H9 (cell line): ENCODE measurements around the gene ZNF688. TPM values are rescaled to one million over a fixed set of nuclear protein-coding genes. Genes with fewer than 3 reads are reported as not detected.

Experiments
- DNase-seq: peaks from one replicate; pipeline ENCODE4 v3.0.0-alpha.2; 2017
- H2AFZ ChIP-seq: one replicate; pipeline ENCODE4 v1.6.1; 2013; ENCODE audit warnings: mild to moderate bottlenecking, low read length, control low read depth, moderate library complexity
- H2AK5ac ChIP-seq: 2 replicates; pipeline ENCODE4 v1.6.1; 2013; ENCODE audit warnings: low read length, control low read depth, mixed read lengths; ENCODE audit not compliant: insufficient read length
- H2BK120ac ChIP-seq: one replicate; pipeline ENCODE4 v1.6.1; 2013; ENCODE audit warnings: low read depth, mild to moderate bottlenecking, low read length, control low read depth, inconsistent platforms; ENCODE audit not compliant: poor library complexity, severe bottlenecking
- H2BK12ac ChIP-seq: 2 replicates; pipeline ENCODE4 v1.6.1; 2013; ENCODE audit warnings: low read length, control low read depth, mixed read lengths, low read depth; ENCODE audit not compliant: insufficient read length
- H2BK15ac ChIP-seq: 2 replicates; pipeline ENCODE4 v1.6.1; 2013; ENCODE audit warnings: low read depth, low read length, control low read depth
- H2BK20ac ChIP-seq: one replicate; pipeline ENCODE4 v1.6.1; 2013; ENCODE audit warnings: low read depth, mild to moderate bottlenecking, low read length, control low read depth, inconsistent platforms; ENCODE audit not compliant: poor library complexity, severe bottlenecking
- H2BK5ac ChIP-seq: 2 replicates; pipeline ENCODE4 v1.6.1; 2013; ENCODE audit warnings: low read length, control low read depth, mixed read lengths; ENCODE audit not compliant: insufficient read length
- H3K14ac ChIP-seq: 2 replicates; pipeline ENCODE4 v1.6.1; 2013; ENCODE audit warnings: low read length, control low read depth; ENCODE audit not compliant: insufficient read depth
- H3K18ac ChIP-seq: 2 replicates; pipeline ENCODE4 v1.6.1; 2013; ENCODE audit warnings: low read depth, mild to moderate bottlenecking, mixed read lengths, low read length, control low read depth; ENCODE audit not compliant: insufficient read length
- H3K23ac ChIP-seq: 2 replicates; pipeline ENCODE4 v1.6.1; 2013; ENCODE audit warnings: low read length, control low read depth, mixed read lengths, low read depth; ENCODE audit not compliant: insufficient read length
- H3K23me2 ChIP-seq: 2 replicates; pipeline ENCODE4 v1.6.1; 2013; ENCODE audit warnings: low read depth, mild to moderate bottlenecking, mixed read lengths, low read length, control low read depth; ENCODE audit not compliant: insufficient read length, poor library complexity, severe bottlenecking
- H3K27ac ChIP-seq: 2 replicates; pipeline ENCODE4 v1.5.1; 2013; ENCODE audit warnings: low read length, control low read depth, mixed read lengths, low read depth; ENCODE audit not compliant: insufficient read length
- H3K27me3 ChIP-seq: 2 replicates; pipeline ENCODE4 v1.6.1; 2013; ENCODE audit warnings: low read length, control low read depth, inconsistent platforms; ENCODE audit not compliant: insufficient read depth
- H3K4ac ChIP-seq: 2 replicates; pipeline ENCODE4 v1.6.1; 2013; ENCODE audit warnings: low read depth, mild to moderate bottlenecking, control low read depth, inconsistent platforms, low read length, moderate library complexity
- H3K4me1 ChIP-seq: 2 replicates; pipeline ENCODE4 v1.6.1; 2013; ENCODE audit warnings: low read length, control low read depth, inconsistent platforms; ENCODE audit not compliant: insufficient read depth
- H3K4me2 ChIP-seq: 2 replicates; pipeline ENCODE4 v1.6.1; 2013; ENCODE audit warnings: low read length, control low read depth, mixed read lengths; ENCODE audit not compliant: insufficient read length, insufficient read depth
- H3K56ac ChIP-seq: 2 replicates; pipeline ENCODE4 v1.6.1; 2013; ENCODE audit warnings: low read depth, mild to moderate bottlenecking, mixed read lengths, low read length, control low read depth; ENCODE audit not compliant: insufficient read length
- H3K79me1 ChIP-seq: 2 replicates; pipeline ENCODE4 v1.6.1; 2013; ENCODE audit warnings: low read depth, mild to moderate bottlenecking, moderate library complexity, low read length, control low read depth, inconsistent platforms; ENCODE audit not compliant: insufficient read depth, poor library complexity, severe bottlenecking
- H3K79me2 ChIP-seq: 2 replicates; pipeline ENCODE4 v1.6.1; 2013; ENCODE audit warnings: low read length, control low read depth, inconsistent platforms; ENCODE audit not compliant: insufficient read depth
- H3K9ac ChIP-seq: 2 replicates; pipeline ENCODE4 v1.6.1; 2013; ENCODE audit warnings: low read length, control low read depth, mixed read lengths; ENCODE audit not compliant: insufficient read length; ENCODE audit errors: extremely low read depth
- H3K9me3 ChIP-seq: one replicate; pipeline ENCODE4 v1.6.1; 2013; ENCODE audit warnings: low read depth, low read length, inconsistent platforms; ENCODE audit not compliant: control insufficient read depth
- H3T11ph ChIP-seq: one replicate; pipeline ENCODE4 v1.6.1; 2013; ENCODE audit warnings: mild to moderate bottlenecking, low read length, control low read depth, inconsistent platforms
- H4K20me1 ChIP-seq: one replicate; pipeline ENCODE4 v1.6.1; 2013; ENCODE audit not compliant: control insufficient read depth, insufficient read length, insufficient read depth
- H4K5ac ChIP-seq: 2 replicates; pipeline ENCODE4 v1.6.1; 2013; ENCODE audit warnings: low read depth, mild to moderate bottlenecking, mixed read lengths, low read length, control low read depth; ENCODE audit not compliant: insufficient read length
- H4K8ac ChIP-seq: replicated peaks from 2 replicates; pipeline ENCODE4 v1.6.1; 2013; ENCODE audit warnings: low read length, control low read depth, mixed read lengths, low read depth; ENCODE audit not compliant: insufficient read length
- H4K91ac ChIP-seq: 2 replicates; pipeline ENCODE4 v1.6.1; 2013; ENCODE audit warnings: low read depth, mild to moderate bottlenecking, moderate library complexity, mixed read lengths, low read length, control low read depth; ENCODE audit not compliant: insufficient read length
- H3K27ac Mint-ChIP-seq, 3 experiments: 2 replicates in 2 of 3; 3 replicates in 1 of 3; pipeline ENCODE4 v1.8.0; 2020 to 2021; ENCODE audit warnings: mixed read lengths in 3 of 3, mild to moderate bottlenecking in 1 of 3, moderate library complexity in 1 of 3
- H3K27me3 Mint-ChIP-seq: 2 replicates; pipeline ENCODE4 v1.8.0; 2021; ENCODE audit warnings: low read depth, mild to moderate bottlenecking, moderate library complexity, mixed read lengths
- H3K36me3 Mint-ChIP-seq, 3 experiments: 2 replicates in 2 of 3; 3 replicates in 1 of 3; pipeline ENCODE4 v1.8.0; 2020 to 2021; ENCODE audit warnings: low read depth in 3 of 3, mixed read lengths in 3 of 3; ENCODE audit not compliant: insufficient read depth in 1 of 3
- H3K4me1 Mint-ChIP-seq, 2 experiments: 2 replicates each; pipeline ENCODE4 v1.8.0; 2020; ENCODE audit warnings: mixed read lengths in 2 of 2
- H3K4me3 Mint-ChIP-seq, 2 experiments: 2 replicates in 1 of 2; 3 replicates in 1 of 2; pipeline ENCODE4 v1.8.0; 2020 to 2021; ENCODE audit warnings: mild to moderate bottlenecking in 2 of 2, mixed read lengths in 2 of 2, moderate library complexity in 1 of 2
- H3K9me3 Mint-ChIP-seq, 2 experiments: 2 replicates in 1 of 2; 3 replicates in 1 of 2; pipeline ENCODE4 v1.8.0; 2020; ENCODE audit warnings: mild to moderate bottlenecking in 2 of 2, mixed read lengths in 2 of 2, moderate library complexity in 1 of 2
- WGBS: extraction: QIAGEN DNeasy Blood & Tissue Kit; methylation state at CpG from one replicate; pipeline ENCODE4 v1.1.7; 2013; ENCODE audit warnings: missing lambda C conversion rate, low lambda C conversion rate, mixed read lengths; ENCODE audit not compliant: insufficient read length; ENCODE audit errors: extremely low coverage; 5-methylcytosine and 5-hydroxymethylcytosine counted together
- total RNA-seq: library from RNA; stranded (reverse); gene quantifications from 2 replicates; pipeline ENCODE4 v1.2.1, GENCODE V29; 2021
- TF ChIP-seq, protein P1 (sequence below): fragments of 200-600 bp; sonication (generic); conservative IDR thresholded peaks from 3 replicates; pipeline ENCODE4 v1.8.0; 2021; ENCODE audit warnings: antibody characterized with exemption, mild to moderate bottlenecking

Gene ZNF688
- total RNA-seq, 1 experiment from 2014 or later = 4.5 TPM

DNA sequence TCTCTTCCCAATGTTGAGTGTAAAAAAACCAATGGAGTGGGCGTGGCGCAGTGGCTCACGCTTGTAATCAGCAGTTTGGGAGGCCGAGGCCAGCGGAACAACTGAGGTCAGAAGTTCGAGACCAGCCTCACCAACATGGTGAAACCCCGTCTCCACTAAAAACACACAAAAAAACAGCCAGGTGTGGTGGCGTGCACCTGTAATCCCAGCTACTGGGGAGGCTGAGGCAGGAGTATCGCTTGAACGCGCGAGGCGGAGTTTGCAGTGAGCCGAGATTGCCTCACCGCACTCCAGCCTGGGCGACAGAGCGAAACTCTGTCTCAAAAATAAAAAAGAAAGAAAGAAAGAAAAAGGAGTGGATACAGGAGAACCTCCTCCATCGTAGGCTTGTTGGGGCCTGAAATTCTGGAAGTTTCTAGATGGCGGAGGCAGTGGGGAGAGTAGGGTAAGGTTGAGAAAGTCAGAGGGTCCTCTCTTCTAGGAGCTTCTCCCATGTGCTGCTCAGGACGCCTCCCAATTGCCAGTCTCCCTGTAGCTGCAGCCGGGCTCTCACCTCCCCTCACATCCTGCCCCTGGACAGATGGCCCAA lies 12.6 kb downstream of the ZNF688 start:
- Histone ChIP-seq H3K27ac (peak overlapping the region; percentile 83), H4K8ac (no peak overlapping the region), H2BK20ac (no peak overlapping the region), H3K23me2 (peaks cover 8% of the 10 kb centered on the region), H3K9me3 (no peaks in the 10 kb centered on the region), H2BK120ac (no peak overlapping the region), H3K23ac (no peak overlapping the region), H2AFZ (no peak overlapping the region), H3K79me2 (no peaks in the 10 kb centered on the region), H3K4me2 (peak overlapping the region; percentile 48), H4K5ac (peak overlapping the region; percentile 29), H3K4me1 (no peaks in the 10 kb centered on the region; the same call in 1 of the 2 replicates), H3K27me3 (no peaks in the 10 kb centered on the region), H3K14ac (peak overlapping the region; percentile 55; the same call in 1 of the 2 replicates), H4K20me1 (no peaks in the 10 kb centered on the region), H3K18ac (peak overlapping the region; percentile 72), H2BK5ac (no peak overlapping the region), H3K56ac (no peak overlapping the region), H2BK15ac (0 out of 2 replicates have a peak overlapping the region, but pooled peaks have one; percentile 86), H2BK12ac (no peak overlapping the region), H4K91ac (no peak overlapping the region), H3K9ac (peak overlapping the region; percentile 67), H2AK5ac (no peak overlapping the region), H3T11ph (no peak overlapping the region), H3K4ac (no peak overlapping the region), H3K79me1 (no peaks in the 10 kb centered on the region)
- H3K9me3 Mint-ChIP-seq = no peaks in the 10 kb centered on the region
- DNase-seq = no peak
- peaks cover 14 to 22% of the 10 kb centered on the region in 2 experiments for H3K4me1 Mint-ChIP-seq
- peak overlapping the region; percentile 94 to 97 (median 96); a peak in 6 of 7 replicates for H3K27ac Mint-ChIP-seq
- WGBS = no CpG with 5 or more reads among the region's 21 CpGs
- peak overlapping the region; percentile 73 to 86 for H3K4me3 Mint-ChIP-seq
- no peaks in the 10 kb centered on the region for H3K27me3 Mint-ChIP-seq
- TF ChIP-seq, protein P1, sequence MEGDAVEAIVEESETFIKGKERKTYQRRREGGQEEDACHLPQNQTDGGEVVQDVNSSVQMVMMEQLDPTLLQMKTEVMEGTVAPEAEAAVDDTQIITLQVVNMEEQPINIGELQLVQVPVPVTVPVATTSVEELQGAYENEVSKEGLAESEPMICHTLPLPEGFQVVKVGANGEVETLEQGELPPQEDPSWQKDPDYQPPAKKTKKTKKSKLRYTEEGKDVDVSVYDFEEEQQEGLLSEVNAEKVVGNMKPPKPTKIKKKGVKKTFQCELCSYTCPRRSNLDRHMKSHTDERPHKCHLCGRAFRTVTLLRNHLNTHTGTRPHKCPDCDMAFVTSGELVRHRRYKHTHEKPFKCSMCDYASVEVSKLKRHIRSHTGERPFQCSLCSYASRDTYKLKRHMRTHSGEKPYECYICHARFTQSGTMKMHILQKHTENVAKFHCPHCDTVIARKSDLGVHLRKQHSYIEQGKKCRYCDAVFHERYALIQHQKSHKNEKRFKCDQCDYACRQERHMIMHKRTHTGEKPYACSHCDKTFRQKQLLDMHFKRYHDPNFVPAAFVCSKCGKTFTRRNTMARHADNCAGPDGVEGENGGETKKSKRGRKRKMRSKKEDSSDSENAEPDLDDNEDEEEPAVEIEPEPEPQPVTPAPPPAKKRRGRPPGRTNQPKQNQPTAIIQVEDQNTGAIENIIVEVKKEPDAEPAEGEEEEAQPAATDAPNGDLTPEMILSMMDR = no peak
- peaks cover 5 to 19% (median 16%) of the 10 kb centered on the region in 3 experiments for H3K36me3 Mint-ChIP-seq
